HG03342 (cell line): Measurements from ENCODE around the gene STK32A.

Experiments
- ATAC-seq: cut with Tn5 transposase; IDR thresholded peaks from one replicate; pipeline ENCODE4 v1.9.1; 2021; ENCODE audit warnings: mild to moderate bottlenecking, moderate library complexity; ENCODE audit not compliant: unreplicated experiment

Gene STK32A

DNA sequence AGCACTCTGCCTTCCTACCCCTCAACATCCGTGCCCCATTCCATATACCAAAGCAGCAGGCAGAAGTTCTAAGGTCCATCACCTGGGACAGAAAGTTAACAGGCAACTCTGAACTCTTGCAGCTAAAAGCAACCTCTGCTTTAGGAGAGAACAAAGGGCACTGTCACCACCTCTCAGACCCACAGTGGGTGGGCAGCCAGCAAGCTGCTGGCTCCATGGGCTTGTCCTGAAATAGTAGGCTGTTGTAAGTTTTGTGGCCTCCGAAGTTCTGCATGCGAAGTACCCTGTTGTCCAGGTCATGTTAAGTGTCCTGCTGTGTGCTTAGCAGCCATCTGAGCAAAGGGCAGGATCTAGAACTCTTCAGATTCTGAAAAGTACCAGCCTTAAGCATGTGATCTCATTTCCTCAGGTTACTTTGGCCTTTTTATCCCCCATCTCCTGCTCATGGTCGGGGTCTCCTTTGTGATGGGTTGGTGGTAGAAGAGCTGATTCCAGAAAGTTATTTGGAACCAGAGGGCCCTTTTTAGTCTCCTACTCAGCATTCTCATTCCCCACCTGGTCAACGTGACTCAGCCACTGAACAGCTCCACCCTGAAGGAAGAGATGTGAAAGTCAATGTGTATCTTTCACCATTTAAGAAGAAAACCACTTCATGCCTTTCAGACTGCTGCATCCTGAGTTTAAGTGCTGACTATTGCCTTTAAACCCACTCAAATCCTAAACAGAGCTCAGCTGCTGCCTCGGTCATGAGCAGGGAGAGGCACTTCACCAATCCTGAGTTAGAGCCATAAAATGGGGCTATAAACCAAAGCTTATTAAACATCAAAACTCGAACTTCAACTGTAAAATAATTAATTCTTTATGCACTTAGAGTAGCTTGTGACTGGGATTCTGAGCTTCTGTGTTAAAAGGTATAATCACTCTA lies 153.6 kb downstream of the STK32A start:
- no peak for ATAC-seq

DNA sequence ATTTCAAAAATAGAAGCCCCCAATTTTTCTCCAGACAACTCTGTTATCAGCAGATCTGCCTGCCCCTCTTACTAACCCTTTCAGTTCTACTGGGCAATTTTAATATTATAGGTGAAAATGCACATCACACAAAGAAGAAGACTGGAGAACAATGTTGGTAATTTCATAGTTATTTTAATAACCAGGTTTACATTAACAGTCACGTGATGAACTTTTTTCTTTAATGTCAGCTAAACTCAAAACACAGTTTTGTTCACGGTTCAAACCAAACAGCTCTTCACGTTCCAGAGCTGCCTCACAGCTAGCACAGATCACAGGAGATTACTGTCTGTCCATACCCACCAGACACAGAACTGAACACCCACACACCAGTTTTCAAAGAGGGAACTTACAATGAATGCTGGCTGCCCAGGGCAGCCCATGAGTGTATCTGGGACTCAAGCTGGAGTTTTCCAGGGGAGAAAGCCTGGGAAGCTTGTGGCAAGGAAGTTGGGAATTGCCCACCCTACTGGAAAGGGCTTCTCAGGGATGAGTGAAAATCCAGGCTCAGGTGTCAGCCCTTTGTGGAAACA lies 155.9 kb downstream of the STK32A start:
- ATAC-seq, result no peak

DNA sequence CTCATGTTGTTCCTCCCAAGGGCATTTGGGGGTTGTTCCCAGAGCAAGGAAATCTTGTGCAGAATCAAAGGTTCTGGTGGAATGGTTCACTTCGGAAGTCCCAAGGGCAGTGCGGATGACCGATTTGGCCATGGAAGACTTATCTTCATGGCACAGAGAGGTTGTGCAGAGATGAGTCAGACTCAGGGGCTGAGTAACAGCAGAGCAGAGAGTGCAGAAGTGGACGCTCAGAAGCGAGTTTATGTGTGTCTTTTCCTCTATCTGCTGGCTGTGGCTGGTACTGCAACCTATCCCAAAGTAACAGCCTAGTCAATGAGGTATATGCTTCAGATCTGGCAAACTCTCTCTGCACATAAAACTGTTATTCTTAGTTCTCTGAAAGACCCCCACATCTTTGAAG lies 157.0 kb downstream of the STK32A start:
- peak; percentile 95 for ATAC-seq

DNA sequence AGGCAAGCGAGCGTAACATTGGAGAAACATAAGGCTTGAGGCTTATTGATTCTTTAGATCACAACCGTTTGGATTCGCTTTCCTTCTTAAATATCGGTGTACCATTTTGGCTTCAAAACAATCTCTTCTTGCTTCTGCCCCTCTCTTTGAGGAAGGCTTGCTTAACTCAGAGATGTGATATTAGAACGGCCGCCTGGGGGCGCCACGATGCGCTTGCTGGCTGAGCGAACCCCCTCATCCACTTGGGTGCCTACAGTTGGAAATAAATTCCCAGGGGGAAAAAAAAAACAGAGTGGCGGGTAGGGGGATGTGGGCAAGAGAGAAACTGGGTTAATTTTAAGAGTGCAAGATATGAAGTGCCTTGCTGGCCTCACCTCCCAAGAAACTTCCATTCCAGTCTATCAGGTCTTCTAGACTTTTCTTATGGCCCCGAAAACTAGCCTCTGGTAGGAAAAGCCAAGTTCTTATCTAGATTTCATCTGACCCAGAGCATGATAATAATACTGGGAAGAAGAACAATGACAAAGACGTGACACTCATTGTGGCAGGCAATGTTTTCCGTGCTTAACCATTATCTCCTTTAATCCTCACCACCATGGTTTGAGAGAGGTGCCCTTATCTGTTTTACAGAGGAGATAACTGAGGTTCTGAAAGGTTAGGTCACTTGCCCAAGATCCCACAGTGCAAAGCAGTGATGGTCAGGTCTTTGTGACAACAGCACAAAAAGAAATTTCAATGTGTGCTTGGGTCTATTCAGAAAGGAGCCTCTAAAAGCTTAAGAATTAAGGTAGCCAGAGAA lies 159.2 kb downstream of the STK32A start:
- no peak for ATAC-seq

DNA sequence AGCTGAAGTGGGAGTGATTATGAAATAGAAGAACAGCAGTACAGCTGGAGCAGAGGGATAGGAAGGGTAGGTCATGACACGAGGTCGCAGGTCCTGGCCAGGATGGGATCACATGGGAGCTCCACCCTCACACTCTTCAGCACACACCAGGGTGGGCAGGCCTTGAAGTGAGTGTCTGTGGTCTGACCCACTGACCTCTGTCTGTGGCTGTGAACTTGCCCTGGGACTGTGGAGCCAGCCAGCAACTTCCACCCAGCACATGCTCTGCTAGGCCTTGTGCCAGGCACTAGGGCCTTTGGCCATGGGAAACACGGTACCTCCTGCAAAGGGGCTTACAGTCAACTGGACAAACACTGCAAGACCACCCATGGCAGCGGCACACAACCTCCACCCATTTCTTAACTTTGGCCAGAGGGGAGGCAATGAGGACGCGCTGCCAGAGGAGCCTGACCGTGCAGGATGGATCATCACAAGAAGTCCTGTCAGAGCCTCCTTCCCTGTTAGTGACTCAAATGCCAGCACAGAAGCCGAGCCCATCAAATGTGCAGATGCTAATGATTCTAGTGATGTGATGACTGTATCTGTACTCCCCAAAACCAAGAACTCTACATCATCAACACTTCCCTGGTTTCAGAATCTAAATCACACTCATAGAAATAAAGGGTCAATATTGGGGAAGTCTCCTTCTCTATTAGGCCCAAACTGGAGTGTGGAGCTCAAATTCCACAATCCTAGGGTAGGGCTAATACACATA lies 161.4 kb downstream of the STK32A start:
- no peak for ATAC-seq

DNA sequence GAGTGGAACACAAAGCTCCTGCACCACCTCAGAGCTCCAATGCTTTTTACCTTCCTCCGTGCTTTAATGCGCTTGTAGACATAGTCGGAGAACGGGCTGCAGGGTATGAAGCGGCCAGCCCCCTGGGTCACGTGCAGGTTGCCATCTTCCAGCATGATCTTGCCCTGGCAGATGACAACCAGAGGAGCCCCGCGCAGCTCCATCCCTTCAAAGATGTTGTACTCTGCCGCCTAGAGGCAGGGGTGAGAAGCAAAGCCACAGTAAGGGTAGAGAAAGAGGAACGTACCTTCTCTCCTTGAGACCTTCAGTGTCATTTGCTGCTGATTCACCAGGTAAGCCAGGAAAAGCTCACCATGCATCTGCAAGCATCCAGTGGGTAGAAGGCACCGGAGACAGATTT lies 162.8 kb downstream of the STK32A start:
- no peak for ATAC-seq

DNA sequence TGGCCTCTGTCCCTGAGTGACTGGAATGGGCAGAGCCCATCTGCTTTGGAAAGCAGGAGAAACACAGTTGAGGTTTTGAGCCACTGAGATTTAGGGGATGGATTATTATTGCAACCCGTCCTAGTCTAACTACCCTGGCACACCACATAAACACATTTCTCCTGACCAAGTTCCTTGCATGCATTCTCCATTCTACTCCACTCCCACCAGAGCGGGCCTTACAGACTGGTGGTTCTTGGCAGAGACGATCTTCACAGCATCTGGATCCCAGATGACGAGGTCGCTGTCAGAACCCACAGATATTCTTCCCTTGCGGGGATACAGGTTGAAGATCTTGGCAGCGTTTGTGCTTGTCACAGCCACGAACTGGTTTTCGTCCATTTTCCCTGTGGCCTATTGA lies 164.0 kb downstream of the STK32A start:
- ATAC-seq, result no peak

DNA sequence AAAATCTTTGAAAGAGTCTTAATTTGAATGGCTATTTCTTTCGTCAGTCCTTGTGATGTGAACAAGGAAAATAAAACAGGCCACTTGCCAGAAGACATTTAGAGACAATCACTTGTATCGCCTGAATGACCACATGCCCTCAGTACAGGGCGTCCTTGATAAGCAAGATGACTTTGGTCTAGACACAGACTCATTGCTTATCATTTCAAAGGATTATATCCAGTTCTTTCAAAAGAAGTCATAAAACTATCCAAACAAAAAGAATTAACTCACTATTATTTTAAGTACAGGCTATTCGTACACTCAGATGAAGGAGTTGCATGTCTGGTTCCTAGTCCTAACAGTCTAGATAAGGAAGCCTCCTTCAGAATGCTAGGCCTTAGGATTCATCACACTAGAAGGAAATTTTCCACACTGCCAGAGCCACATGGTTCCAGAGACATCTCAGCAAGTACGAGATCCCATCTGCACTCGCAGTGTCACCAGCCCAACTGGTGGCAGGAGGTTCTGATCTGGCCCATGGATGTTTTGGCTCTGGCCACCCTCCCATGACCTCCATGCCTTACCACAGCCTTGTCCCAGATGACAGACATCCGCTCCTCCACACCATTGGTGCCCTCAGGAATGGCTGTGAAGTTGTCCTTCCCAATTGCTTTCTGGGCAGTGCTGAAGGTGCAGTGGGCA lies 165.4 kb downstream of the STK32A start:
- no peak for ATAC-seq

DNA sequence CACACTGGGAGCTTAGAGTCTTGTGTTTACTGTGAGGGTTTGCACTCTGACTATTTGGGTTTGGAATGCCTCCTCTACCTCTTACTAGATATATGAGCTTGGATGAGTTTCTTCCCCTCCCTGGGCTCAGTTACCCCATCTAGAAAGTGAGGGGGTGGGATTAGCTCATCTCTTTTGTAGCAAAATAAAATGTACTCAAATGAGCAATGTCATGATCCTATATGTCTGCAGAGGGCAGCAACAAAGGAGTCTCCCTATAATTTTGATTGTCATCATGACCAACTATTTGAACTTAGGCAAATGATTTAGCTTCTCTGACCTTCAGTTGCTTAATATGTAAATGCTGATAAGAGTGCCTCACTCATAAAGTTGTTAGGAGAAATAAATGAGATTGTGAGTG lies 166.1 kb downstream of the STK32A start:
- no peak for ATAC-seq

DNA sequence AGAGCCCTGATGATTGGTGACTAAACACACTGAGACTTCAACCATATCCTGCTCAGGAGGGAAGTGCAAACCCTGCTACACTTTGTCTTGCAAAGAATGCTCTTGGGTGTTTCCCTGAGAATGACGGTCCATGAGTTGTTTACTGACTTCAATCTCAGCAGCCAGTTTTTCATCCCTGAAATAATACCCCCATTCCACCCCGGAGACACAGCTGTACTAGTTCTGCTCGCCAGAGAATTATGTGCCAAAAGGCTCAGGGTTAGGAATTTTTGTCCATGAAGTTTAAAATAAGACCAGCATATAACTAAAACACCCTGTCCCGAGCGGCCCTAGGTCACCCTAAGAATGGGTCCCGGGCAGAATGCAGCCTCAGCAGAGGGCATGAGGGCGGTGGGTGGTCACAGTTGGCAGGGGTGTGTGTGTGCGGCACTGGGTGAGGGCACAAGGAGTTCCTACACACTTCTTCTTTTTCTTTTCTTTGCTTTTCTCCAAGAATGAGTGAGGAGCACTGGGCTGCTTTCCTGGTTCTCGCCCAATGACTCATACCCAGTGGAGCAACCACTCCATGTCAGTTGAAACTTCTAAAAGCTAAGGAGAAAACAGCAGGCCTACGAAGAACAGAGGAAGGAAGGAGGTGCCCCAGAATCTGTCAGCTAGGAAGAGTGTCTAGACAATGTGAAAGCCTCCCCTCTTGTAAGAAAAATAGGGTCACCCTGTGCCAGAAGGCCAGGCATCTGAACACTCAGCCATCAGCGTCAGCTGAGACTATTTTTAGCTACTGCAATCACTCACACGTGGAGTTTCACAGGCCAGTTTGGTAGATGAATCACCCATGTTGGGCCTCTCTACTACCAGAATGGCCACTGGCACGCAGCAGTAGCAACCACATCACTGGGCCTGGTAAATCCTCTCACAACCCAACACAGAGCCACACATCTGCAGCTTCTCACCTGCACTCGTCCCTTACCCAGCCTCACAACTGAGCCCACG lies 169.1 kb downstream of the STK32A start:
- peak; percentile 93 for ATAC-seq

DNA sequence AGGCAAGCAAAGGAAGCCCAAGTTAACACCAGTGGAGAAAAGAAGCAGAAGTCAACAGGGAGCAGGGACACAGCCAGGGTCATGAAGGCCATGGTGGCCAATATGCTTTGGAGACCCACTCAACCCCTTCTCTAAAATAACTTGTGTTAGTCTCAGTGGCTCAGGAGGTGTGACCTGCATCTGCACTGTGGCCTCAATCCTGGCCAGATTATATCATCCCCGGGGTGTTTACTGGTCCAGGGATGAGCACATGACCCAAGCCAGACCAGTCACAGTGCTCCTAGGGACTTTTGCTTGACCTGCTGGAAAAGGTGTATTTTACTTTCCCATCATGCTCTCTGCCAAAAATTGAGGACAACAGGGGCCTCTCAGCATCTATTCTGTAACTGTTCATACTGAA lies 169.9 kb downstream of the STK32A start:
- peak; percentile 31 for ATAC-seq

DNA sequence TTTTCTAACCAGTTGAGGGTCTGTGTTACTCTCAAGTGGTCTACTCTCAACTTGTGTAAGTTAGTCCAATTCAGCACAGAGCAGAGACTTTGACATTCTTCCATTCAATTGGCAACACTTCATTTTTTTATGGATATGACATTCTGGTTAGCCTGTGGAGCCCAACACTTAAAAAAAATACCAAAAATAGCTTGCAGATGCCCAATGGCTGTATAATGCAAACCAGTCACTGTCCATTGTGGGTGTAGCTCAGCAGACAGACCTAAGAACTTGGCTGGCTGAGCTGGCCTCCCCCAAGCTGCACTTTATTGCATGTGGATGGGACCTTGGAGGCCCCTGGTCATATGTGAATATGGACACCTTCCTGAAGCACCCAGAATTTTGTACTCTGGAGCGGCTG lies 171.8 kb downstream of the STK32A start:
- ATAC-seq, result no peak

DNA sequence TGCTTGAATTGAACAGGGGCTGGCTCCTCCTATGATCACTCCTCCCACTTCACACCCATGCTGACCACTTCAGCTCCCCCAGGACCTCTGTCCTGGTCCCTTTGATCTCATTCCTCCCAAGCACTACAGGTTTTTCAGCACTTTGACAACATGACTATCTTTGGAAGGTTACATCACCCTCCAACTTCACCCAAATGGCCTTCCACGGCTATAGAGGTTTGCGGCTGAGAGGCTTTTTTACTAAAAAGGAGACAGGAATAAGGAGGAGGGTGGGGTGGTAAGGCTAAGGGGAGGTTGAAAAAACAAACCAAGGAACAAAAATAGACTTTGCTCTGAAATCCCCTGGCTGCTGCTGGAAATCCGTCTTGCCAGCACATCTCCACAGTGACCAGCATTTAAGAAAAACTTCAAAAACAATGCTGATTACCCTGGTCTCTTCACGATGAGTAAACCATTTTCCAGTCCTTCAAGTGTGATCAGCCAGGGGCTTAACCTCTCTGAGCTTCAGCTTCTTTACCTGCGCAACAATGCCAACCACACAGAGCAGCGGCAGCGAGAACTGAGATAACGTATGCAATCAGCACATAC lies 172.4 kb downstream of the STK32A start:
- ATAC-seq, result no peak

DNA sequence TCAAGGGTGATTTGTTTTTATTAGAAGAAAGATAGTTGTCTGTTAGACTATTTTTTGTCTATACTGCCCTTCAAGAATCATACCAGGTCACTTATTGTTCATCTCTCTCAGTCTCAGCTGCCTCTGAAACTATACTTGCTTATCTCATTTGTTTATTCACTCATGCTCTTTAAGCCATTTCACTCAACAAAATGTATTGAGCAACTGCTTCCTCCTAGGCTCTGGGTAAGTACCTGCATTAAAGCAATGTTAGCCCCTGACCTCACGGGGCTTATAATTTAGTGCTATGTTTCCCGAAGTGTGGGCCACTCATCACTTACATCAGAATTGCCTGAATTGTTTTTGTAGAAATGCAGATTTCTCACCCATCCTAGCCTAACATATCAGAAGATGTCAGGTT lies 174.2 kb downstream of the STK32A start:
- ATAC-seq, result no peak

DNA sequence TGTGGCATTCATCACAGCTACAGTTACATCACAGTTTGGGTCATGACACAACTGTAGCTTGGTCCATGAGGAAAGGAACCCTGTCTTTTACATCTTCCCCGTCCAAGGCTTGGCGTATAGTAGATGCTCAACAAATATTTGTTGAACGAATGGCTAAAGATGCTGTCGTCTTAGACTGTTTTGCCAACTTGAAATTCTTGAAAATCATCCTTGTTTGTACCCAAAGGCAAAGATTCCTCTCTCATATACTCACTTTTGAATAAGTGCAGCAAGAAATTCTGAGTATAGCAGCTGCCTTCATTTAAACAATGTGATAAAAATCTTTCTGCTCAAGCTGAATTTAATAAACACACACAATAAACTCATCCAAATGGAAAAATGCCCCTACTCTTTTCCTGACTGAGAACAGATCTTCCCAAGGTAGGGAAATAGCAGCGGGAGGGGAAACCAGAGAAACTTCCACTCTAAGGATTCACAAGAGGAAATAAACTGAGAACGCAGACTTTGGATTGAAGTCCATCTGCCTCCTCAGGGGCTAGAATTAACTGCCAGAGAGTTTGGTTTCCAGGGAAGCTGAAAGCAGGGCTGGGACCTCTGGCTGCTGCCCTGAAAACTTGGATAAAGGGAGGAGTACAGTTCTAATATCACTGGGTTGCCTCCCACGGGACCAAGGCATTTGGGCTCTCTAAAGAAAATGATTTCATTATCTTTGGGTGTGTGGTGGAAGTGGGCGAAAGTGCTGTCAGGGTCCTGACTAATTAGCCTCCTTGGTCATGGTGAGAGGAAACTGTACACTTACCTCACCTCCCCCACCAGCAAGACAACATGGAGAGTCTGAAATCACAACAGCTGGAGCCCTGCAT lies 175.9 kb downstream of the STK32A start:
- ATAC-seq, result no peak

DNA sequence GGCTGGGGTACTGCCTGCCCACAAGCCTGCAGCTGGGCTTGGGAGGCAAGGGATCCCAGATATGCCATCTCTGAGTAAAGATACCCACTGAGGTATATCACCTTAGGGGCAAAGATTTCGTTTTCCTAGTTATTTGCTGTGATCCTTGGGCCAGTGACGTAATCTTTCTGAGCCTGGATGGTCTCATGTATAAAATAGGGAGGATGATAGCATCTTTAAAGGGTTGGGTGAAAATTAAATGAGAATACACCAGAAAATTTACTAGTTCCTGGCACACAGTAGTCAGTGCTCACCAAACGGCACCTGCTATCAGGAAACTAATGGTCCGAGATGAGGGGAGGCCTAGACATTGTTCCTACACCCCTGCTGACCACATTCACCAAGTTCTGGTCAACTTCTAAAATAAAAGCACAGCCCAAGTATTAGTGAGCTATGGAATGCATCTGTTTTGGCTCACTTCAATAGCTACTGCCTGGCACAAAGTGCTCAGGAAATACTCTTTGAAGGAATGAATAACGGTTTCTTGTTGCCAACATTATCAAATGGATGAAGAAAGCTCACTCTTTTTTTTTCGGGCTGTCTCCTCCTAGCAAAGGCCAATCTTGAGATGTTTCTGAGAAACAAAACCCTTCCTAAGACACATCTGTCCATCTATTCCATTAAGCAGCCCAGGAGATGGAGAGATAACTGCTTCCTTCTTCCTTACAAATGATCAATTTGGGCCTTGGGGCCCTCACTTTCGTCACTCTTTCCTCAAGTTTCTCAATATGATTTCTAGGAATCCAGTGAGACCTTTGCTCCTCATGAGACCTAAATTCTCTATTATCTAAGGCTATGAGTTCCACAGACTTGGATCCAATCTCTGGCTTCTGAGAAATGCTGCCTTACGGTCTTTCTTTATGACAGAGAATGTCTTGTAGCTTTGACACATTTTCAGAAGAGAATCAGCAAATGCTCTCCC lies 176.8 kb downstream of the STK32A start:
- no peak for ATAC-seq

DNA sequence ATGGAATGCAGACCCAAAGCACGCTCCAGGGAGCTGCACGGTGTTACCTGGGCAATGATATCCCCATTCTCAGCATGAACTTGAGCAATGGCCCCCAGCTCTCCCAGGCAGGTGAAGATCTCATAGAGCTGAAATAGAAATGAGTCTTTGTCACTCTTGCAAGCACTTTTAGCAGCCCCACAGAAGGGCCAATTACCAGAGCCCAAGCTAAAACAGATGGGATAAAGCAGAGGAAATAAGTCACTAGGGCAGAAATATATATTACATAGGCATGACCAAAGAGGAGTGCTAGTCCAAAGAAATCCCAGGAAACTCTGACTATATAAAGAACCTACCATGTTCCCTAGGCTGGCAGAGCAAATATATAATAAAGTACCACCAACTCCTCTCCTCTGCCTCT lies 177.7 kb downstream of the STK32A start:
- ATAC-seq, result no peak
